Caco-2 (cell line): ENCODE data around the gene DUOX2. TPM values are rescaled to one million over a fixed set of nuclear protein-coding genes. Genes with fewer than 3 reads are reported as not detected.
"Not testable (repeated sequence)": the region's sequence is repeated elsewhere in the genome, so short reads cannot be mapped to it uniquely, and the experiment has no call there.

Experiments used
- BruUV-seq: library from RNA; stranded (reverse); fragments of 400-500 nt; replicated peaks from 2 replicates; lab custom pipeline; 2021; lab: Mats Ljungman, UMichigan
- CTCF ChIA-PET: fragments of 300-600 bp; sonication (Branson Sonifier 250); formaldehyde crosslinking; loops from one replicate; lab custom pipeline; 2022; ENCODE audit warnings: antibody characterized with exemption; lab: Charles Lee
- POLR2A ChIA-PET: fragments of 300-600 bp; sonication (Branson Sonifier 250); formaldehyde crosslinking; loops from one replicate; lab custom pipeline; 2022; ENCODE audit warnings: antibody characterized with exemption; lab: Charles Lee
- DNase-seq, 2 experiments: peaks; one replicate each; pipeline versions ENCODE4 v3.0.0 to v3.0.0-alpha.2; 2020 to 2022
- H3K27me3 ChIP-seq: replicated peaks from 2 replicates; pipeline ENCODE4 v1.6.0; 2011; ENCODE audit warnings: low read length; ENCODE audit not compliant: control insufficient read depth, insufficient read depth
- H3K36me3 ChIP-seq: 2 replicates; pipeline ENCODE4 v1.5.1; 2011; ENCODE audit warnings: low read length; ENCODE audit not compliant: control insufficient read depth, insufficient read depth
- H3K4me1 ChIP-seq: fragments of 250-450 bp; sonication (Bioruptor Pico); 2 replicates; pipeline ENCODE4 v1.5.1; 2020; ENCODE audit warnings: mild to moderate bottlenecking
- H3K4me3 ChIP-seq: 2 replicates; pipeline ENCODE4 v1.5.1; 2011; ENCODE audit warnings: low read depth, mild to moderate bottlenecking, control low read depth, low read length
- H3K9me3 ChIP-seq: fragments of 250-450 bp; sonication (Bioruptor Pico); 2 replicates; pipeline ENCODE4 v1.5.1; 2020; ENCODE audit warnings: mild to moderate bottlenecking, moderate library complexity
- H3K27ac Mint-ChIP-seq: one replicate; pipeline ENCODE4 v1.8.0; 2022; ENCODE audit warnings: mixed read lengths; ENCODE audit not compliant: unreplicated experiment
- H3K27me3 Mint-ChIP-seq: one replicate; pipeline ENCODE4 v1.8.0; 2022; ENCODE audit warnings: mixed read lengths; ENCODE audit not compliant: insufficient read depth, unreplicated experiment
- H3K36me3 Mint-ChIP-seq: one replicate; pipeline ENCODE4 v1.8.0; 2022; ENCODE audit warnings: mild to moderate bottlenecking, mixed read lengths; ENCODE audit not compliant: insufficient read depth, unreplicated experiment
- H3K4me1 Mint-ChIP-seq: one replicate; pipeline ENCODE4 v1.8.0; 2022; ENCODE audit warnings: low read depth, mixed read lengths; ENCODE audit not compliant: unreplicated experiment
- H3K4me3 Mint-ChIP-seq: one replicate; pipeline ENCODE4 v1.8.0; 2022; ENCODE audit warnings: mild to moderate bottlenecking, moderate library complexity, mixed read lengths; ENCODE audit not compliant: unreplicated experiment
- H3K9me3 Mint-ChIP-seq: one replicate; pipeline ENCODE4 v1.8.0; 2022; ENCODE audit warnings: mixed read lengths; ENCODE audit not compliant: unreplicated experiment
- intact Hi-C: fragments of 100-400 bp; cut with micrococcal nuclease; formaldehyde crosslinking; loops from one replicate; pipeline ENCODE4 v1.10.0; 2022; ENCODE audit not compliant: unreplicated experiment
- total RNA-seq: library from RNA; stranded (reverse); gene quantifications from 2 replicates; pipeline ENCODE4 v1.2.3, GENCODE V29; 2022
- TF ChIP-seq, protein P1 (sequence below), 2 experiments: fragments of 200-600 bp in 1 of 2; IDR thresholded peaks; 1 replicate in 1 of 2; 2 replicates in 1 of 2; pipeline versions ENCODE4 v1.5.1 to v1.8.0; 2011 to 2022; ENCODE audit warnings: antibody characterized with exemption in 1 of 2, control low read depth in 1 of 2, inconsistent platforms in 1 of 2, low read depth in 1 of 2, low read length in 1 of 2, mild to moderate bottlenecking in 1 of 2, moderate library complexity in 1 of 2; ENCODE audit not compliant: insufficient read depth in 1 of 2, severe bottlenecking in 1 of 2, unreplicated experiment in 1 of 2

DUOX2 gene
- total RNA-seq, 1 experiment from 2014 or later: 6.9 TPM

DNA sequence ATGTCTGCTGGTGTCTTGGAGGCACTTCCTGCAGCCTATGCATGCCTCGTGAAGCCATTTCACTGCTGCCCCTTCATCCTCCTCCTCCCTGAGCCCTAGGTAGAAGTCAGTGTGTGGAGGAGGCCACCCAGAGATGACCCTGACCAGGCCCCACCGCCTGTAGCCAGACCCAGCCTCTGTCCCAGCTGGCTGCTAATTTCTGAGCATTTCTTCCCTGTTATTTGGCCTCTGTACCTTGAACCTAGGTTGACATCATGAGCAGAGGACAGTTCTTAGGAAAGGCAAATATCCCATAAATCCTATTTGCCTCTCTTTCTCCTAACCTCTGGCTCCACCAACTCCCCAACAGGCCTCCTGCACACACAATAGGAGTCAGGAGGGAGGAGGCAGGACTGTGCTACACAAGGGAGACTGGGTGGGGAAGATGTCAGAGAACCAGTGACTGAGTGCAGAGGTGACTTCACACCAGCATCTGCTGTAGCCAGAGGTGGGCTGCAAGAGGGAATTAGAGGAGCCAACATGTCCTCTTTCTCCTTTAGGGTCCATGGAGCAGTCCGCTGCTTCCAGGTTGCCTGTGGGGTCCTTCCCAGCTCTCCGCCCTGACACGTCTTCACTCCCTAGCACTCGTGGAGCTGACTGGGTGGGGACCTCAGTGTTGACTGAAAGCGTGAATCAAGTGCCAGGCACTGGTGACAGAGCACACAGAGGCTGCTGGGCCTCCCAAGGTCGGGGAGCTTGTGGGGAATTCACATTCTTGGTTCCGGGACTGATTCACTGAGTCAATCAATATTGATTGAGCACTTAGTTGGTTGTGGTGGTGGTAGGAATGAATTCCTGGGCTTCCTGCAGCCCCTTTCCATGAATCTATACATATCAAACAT is 38.3 kb downstream of the DUOX2 start:
- H3K4me3 ChIP-seq, H3K4me3 Mint-ChIP-seq, intact Hi-C loops, H3K9me3 ChIP-seq, BruUV-seq, H3K27me3 Mint-ChIP-seq, DNase-seq, H3K36me3 ChIP-seq, H3K27me3 ChIP-seq, POLR2A ChIA-PET, H3K9me3 Mint-ChIP-seq, H3K4me1 Mint-ChIP-seq, CTCF ChIA-PET, H3K27ac Mint-ChIP-seq, H3K4me1 ChIP-seq: not testable (repeated sequence)
- peaks cover 11% of the 10 kb centered on the region for H3K36me3 Mint-ChIP-seq

DNA sequence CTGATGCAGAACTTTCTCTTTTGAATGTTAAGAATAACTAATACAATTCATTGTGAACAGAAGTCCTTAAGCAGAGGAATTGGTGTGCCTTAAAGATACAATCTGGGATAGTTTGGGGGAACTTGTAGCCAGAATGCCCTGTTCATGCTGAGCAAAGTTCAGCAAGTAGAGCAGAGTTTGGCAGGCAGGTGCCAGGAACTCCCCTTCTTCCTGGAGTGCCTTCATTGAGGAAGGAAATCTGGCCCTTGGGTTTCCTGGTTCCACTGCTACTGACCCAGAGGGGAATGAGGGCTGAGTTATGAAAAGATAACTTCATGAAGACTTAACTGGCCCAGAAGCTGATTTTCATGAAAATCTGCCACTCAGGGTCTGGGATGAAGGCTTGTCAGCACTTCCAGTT is 40.4 kb downstream of the DUOX2 start:
- POLR2A ChIA-PET, H3K27ac Mint-ChIP-seq, H3K27me3 Mint-ChIP-seq, H3K4me3 Mint-ChIP-seq, H3K4me3 ChIP-seq, H3K4me1 Mint-ChIP-seq, DNase-seq, H3K9me3 ChIP-seq, BruUV-seq, intact Hi-C loops, CTCF ChIA-PET, H3K36me3 ChIP-seq, H3K27me3 ChIP-seq, H3K9me3 Mint-ChIP-seq, H3K4me1 ChIP-seq: not testable (repeated sequence)
- peaks cover 11% of the 10 kb centered on the region for H3K36me3 Mint-ChIP-seq

DNA sequence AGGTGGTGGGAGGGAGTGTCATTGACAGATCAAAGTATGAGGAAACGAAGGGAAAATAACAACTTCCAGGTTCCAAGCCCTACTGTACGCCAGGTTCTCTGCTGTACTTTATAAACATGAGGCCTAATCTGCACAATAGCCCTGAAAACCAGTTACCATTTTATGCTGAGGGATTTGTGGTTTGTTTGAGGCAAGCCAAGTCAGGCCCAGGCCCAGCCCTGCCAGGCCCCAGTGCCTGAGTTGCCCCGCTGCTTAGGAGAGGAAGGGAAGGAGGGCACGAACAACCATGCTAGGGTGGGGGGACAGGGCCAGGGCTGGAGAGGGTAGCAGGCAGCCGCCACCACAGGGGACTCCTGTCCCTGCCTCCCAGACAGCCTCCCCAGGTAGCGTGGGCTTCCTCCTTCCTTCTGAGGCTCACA is 44.0 kb downstream of the DUOX2 start:
- CTCF ChIA-PET, H3K4me1 Mint-ChIP-seq, H3K27me3 Mint-ChIP-seq: not testable (repeated sequence)

DNA sequence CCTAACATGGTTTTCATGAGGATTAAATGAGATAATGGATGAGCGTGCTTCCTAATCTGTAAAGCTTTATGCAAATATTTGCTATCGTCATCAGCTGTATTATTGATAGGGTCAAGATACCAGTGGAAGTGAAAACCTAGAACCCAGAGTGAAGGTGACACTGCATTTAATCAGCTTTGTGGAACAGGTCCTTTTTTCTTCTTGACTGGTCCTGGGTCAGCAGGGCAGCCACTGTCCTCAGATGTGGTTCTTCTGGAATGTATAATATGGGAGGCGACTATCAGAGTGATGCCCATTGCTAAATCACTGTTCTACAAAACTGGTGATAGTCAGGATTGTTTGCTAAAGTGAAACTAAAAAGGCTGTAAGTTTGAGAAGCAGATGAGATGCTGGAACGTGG is 49.6 kb downstream of the DUOX2 start:
- TF ChIP-seq, protein P1, sequence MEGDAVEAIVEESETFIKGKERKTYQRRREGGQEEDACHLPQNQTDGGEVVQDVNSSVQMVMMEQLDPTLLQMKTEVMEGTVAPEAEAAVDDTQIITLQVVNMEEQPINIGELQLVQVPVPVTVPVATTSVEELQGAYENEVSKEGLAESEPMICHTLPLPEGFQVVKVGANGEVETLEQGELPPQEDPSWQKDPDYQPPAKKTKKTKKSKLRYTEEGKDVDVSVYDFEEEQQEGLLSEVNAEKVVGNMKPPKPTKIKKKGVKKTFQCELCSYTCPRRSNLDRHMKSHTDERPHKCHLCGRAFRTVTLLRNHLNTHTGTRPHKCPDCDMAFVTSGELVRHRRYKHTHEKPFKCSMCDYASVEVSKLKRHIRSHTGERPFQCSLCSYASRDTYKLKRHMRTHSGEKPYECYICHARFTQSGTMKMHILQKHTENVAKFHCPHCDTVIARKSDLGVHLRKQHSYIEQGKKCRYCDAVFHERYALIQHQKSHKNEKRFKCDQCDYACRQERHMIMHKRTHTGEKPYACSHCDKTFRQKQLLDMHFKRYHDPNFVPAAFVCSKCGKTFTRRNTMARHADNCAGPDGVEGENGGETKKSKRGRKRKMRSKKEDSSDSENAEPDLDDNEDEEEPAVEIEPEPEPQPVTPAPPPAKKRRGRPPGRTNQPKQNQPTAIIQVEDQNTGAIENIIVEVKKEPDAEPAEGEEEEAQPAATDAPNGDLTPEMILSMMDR (IDR thresholded peaks at IDR 0.05; ENCODE audit: insufficient read depth in 1 of 2, low read depth in 1 of 2, low read length in 1 of 2, severe bottlenecking in 1 of 2, unreplicated experiment in 1 of 2): no peak
- H3K36me3 Mint-ChIP-seq: peaks cover 39% of the 10 kb centered on the region
- peak overlapping the region; percentile 49 for H3K27ac Mint-ChIP-seq
- H3K4me1 Mint-ChIP-seq: peaks cover 14% of the 10 kb centered on the region
- ChIA-PET POLR2A (no interaction called here), CTCF (interaction anchor here (0.6 to 1.3 kb wide), 3 partner anchors 18 to 120 kb away, joined by 3 to 8 read pairs (median 3); no protein-coding TSS in a partner anchor)
- H3K27me3 Mint-ChIP-seq: no peaks in the 10 kb centered on the region
- no peak overlapping the region for H3K4me3 ChIP-seq
- intact Hi-C loops: loop anchor here (1.0 kb wide), 1 partner anchor 15 kb away; no protein-coding TSS in a partner anchor
- no peak overlapping the region for H3K4me3 Mint-ChIP-seq
- H3K9me3 ChIP-seq: no peaks in the 10 kb centered on the region
- H3K9me3 Mint-ChIP-seq: no peaks in the 10 kb centered on the region
- peaks cover 5% of the 10 kb centered on the region; the same call in 1 of the 2 replicates for H3K4me1 ChIP-seq
- H3K36me3 ChIP-seq: no peaks in the 10 kb centered on the region; the same call in 1 of the 2 replicates
- no TSS peak for BruUV-seq
- H3K27me3 ChIP-seq: no peaks in the 10 kb centered on the region
- peak; percentile 88 for DNase-seq

More for the DNA sequence above, 44.0 kb downstream of the DUOX2 start:
- H3K36me3 Mint-ChIP-seq: peaks cover 12% of the 10 kb centered on the region
- H3K9me3 Mint-ChIP-seq, H3K4me3 ChIP-seq, DNase-seq, BruUV-seq, intact Hi-C loops, H3K36me3 ChIP-seq, H3K4me1 ChIP-seq, H3K27me3 ChIP-seq, POLR2A ChIA-PET, H3K27ac Mint-ChIP-seq, H3K4me3 Mint-ChIP-seq, H3K9me3 ChIP-seq: not testable (repeated sequence)

DNA sequence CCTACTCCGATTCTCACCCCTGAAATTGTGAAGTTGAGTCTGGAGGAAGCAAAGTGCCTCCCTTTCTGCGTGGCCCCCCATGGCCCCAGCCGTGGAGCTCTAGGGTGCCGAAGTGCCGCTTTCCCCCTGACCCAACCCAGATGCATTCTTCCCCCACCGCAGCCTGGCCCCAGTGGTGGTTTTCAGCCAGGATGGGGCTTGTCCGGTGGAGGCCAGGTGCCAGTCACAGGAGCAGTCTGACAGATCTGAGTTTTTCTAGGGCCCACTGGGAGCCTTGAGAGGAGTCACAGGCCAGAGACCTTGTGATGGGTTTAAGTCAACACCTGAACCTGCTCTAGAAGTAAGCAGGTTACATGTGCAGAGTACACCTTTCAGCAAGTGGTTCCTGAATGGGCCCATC is 51.7 kb downstream of the DUOX2 start:
- CTCF ChIA-PET, DNase-seq, H3K27me3 Mint-ChIP-seq, BruUV-seq, H3K4me3 ChIP-seq, H3K4me3 Mint-ChIP-seq, H3K4me1 ChIP-seq, intact Hi-C loops, H3K9me3 ChIP-seq, H3K27me3 ChIP-seq, H3K36me3 ChIP-seq, POLR2A ChIA-PET, H3K27ac Mint-ChIP-seq: not testable (repeated sequence)
- peaks cover 15% of the 10 kb centered on the region for H3K9me3 Mint-ChIP-seq
- H3K4me1 Mint-ChIP-seq: peaks cover 14% of the 10 kb centered on the region
- peaks cover 50% of the 10 kb centered on the region for H3K36me3 Mint-ChIP-seq
